Fibroblast of pulmonary artery (primary cell): ENCODE data around the gene NCOA5.

Experiments used
- DNase-seq: peaks from one replicate; pipeline ENCODE4 v3.0.0-alpha.2; 2010; ENCODE audit warnings: low read depth
- H3K4me3 ChIP-seq: replicated peaks from 2 replicates; pipeline ENCODE4 v1.5.1; 2011; ENCODE audit warnings: low read depth, mild to moderate bottlenecking, control low read depth, low read length, moderate library complexity
- TF ChIP-seq, protein P1 (sequence below): IDR thresholded peaks from 2 replicates; pipeline ENCODE4 v1.5.1; 2011; ENCODE audit warnings: mild to moderate bottlenecking, control low read depth, low read length, inconsistent platforms; ENCODE audit errors: missing control alignments

Gene NCOA5

DNA sequence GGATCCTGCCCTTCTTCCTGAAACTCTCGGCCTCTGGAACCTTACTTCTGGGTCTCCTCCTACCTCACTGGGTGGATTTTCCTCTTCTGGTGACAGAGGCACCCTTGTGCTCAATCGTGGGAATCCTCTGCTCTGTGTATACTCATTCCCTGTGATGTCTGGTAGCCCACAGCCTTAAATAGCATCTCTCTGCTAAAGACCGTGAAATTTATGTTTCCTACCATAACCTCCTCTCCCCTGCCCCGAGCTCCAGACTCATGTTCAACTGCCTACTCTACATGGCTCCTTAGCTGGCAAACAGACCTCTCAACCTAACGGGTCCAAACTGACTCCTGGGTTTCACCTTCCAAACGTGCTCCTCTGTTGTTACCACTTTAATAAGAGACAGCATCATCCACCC lies 71.2 kb downstream of the NCOA5 start:
- H3K4me3 ChIP-seq: no peak overlapping the region
- TF ChIP-seq, protein P1, sequence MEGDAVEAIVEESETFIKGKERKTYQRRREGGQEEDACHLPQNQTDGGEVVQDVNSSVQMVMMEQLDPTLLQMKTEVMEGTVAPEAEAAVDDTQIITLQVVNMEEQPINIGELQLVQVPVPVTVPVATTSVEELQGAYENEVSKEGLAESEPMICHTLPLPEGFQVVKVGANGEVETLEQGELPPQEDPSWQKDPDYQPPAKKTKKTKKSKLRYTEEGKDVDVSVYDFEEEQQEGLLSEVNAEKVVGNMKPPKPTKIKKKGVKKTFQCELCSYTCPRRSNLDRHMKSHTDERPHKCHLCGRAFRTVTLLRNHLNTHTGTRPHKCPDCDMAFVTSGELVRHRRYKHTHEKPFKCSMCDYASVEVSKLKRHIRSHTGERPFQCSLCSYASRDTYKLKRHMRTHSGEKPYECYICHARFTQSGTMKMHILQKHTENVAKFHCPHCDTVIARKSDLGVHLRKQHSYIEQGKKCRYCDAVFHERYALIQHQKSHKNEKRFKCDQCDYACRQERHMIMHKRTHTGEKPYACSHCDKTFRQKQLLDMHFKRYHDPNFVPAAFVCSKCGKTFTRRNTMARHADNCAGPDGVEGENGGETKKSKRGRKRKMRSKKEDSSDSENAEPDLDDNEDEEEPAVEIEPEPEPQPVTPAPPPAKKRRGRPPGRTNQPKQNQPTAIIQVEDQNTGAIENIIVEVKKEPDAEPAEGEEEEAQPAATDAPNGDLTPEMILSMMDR: no peak
- DNase-seq: no peak

DNA sequence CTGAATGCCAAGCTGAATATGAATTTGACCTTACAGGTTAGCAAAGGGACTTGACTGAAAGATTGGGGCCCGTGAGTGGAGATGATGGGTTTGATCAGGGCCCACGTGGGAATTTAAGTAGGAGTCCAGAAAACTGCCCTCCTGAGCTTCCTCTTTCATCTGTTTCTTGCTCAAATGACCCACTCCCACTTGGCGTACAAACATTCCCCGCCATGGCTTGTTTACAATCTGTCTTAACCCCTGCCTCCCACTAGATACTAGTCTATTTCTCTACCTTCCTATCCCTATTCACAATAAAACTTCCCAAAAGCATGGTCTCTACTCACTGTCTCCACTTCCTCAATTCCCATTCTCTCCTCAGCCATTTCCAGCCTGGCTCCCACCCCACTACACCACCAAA lies 71.7 kb downstream of the NCOA5 start:
- no peak for DNase-seq
- TF ChIP-seq, protein P1: no peak
- no peak overlapping the region for H3K4me3 ChIP-seq

DNA sequence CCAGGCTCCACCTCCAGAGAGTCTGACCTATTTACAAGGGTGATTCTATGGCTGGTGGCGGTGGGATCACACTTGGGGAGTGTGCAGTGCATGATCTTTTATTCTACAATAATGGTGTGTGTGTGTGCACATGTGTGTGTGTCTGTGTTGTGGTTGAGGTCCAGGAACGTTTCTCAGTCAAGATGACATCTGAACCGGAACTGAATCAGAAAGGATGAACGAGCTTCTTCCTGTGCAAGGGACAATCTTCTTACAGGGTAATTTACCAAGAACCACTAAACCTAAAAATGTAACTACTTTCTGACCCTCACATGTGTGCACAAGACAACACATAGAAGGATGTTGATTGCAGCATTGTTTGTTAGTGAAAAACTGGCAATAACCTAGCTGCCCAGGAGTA lies 72.5 kb downstream of the NCOA5 start:
- DNase-seq: no peak
- no peak overlapping the region for H3K4me3 ChIP-seq
- TF ChIP-seq, protein P1: no peak

DNA sequence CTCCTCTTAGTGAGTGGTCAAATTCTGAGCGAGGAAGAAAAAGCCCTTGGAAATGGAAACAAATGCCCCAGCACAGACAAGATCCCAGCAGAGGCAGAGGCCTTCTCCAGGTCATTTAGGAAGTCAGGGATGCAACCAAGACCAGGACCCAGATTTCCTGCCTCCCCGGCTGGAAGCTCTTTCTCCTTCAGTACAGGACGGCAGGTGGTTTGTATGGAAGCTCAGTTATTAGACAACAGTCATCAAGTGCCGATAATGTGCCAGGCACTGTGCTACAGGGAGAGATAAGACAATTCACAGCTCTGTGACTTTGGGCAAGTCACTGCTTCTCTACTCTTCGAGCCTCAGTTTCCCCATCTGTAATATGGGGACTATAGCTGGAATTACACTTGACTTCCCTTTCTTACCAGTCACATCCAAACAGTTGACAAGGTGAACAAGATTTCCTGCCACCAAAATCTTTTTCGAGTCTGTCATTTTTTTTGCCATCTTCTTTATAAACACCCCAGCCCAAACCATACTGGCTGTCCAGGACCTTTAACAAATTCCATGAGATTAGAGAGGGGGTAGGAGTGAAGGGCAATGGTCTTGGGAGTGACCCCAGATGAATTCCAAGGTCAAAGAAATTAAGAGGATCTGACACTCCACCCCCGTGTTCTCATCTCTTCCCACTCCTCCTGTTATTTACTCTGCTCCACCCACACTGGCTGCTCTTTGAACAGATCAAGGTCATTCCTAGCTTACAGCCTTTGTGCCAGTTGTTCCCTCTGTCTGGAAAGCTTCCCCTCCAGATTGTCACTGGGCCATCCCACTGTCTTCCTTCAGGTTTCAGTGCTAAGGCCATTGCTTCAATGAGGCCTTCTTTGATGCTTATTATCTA lies 75.0 kb downstream of the NCOA5 start:
- no peak for DNase-seq
- no peak overlapping the region for H3K4me3 ChIP-seq
- TF ChIP-seq, protein P1: no peak

DNA sequence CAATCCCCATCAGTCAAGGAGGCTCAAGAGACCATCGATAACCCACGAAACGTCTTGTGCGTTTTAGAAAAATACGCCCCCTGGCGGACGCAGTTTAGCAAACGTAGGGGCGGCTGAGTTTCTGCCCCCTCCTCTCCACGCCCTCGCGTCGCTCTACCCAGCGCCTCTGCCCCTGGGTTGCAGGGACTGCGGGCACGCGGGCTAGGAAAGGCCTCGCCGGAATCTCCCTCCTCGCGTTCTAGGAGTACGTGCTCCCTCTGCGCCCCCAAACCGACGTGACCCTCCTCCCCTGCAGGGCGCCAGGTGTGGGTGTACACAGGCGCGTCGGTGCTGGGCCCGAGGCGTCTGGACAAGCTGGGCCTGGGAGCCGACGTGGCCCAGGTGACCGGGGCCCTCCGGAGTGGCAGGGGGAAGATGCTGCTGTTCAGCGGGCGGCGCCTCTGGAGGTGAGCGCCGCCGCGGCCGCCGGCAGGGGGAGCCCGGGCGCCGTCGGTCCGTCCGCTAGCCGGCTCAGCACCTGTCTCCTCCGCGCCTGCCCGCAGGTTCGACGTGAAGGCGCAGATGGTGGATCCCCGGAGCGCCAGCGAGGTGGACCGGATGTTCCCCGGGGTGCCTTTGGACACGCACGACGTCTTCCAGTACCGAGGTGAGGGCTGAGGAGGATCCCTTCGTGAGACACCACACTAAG lies 75.8 kb downstream of the NCOA5 start:
- DNase-seq: peak; percentile 51
- TF ChIP-seq, protein P1: peak; percentile 65
- H3K4me3 ChIP-seq: no peak overlapping the region

DNA sequence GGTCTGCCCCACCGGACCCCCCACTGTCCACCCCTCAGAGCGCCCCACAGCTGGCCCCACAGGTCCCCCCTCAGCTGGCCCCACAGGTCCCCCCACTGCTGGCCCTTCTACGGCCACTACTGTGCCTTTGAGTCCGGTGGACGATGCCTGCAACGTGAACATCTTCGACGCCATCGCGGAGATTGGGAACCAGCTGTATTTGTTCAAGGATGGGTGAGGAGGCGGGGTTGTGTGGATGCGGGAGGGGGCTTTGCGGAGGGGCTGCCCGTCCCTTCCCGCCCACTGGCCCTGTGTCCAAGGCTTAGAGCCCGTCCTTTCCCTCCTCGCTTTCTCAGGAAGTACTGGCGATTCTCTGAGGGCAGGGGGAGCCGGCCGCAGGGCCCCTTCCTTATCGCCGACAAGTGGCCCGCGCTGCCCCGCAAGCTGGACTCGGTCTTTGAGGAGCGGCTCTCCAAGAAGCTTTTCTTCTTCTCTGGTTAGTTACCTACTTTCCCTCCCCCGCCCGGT lies 76.4 kb downstream of the NCOA5 start:
- H3K4me3 ChIP-seq: no peak overlapping the region

More for the DNA sequence above, 76.4 kb downstream of the NCOA5 start:
- no peak for DNase-seq
- TF ChIP-seq, protein P1: no peak
